Measurements from ENCODE around the gene RPS2.
A peak's percentile ranks its signal among the peaks of the same experiment; 100 is the strongest.
"Not testable (repeated sequence)": the region's sequence is repeated elsewhere in the genome, so short reads cannot be mapped to it uniquely, and the experiment has no call there.

RPS2 gene

GRCh38 chr16:1923299-1924034 lies 41.2 kb downstream of the RPS2 start:
- no peak overlapping the region for H3K4me3 ChIP-seq (ENCODE audit: low read length)
- DNase-seq (ENCODE audit: low read depth) = peak; percentile 38

GRCh38 chr16:1922357-1922756 lies 42.3 kb downstream of the RPS2 start:
- TF ChIP-seq CTCF (conservative IDR thresholded peaks at IDR 0.05; ENCODE audit: low read length) = no peak

More at GRCh38 chr16:1923299-1924034, 41.2 kb downstream of the RPS2 start:
- TF ChIP-seq CTCF (conservative IDR thresholded peaks at IDR 0.05; ENCODE audit: low read length) = peak; percentile 37

GRCh38 chr16:1920727-1921171 lies 43.9 kb downstream of the RPS2 start:
- no peak overlapping the region for H3K4me3 ChIP-seq (ENCODE audit: low read length)
- TF ChIP-seq CTCF (conservative IDR thresholded peaks at IDR 0.05; ENCODE audit: low read length) = no peak
- DNase-seq (ENCODE audit: low read depth) = no peak

More at GRCh38 chr16:1922357-1922756, 42.3 kb downstream of the RPS2 start:
- DNase-seq (ENCODE audit: low read depth) = no peak
- H3K4me3 ChIP-seq (ENCODE audit: low read length) = no peak overlapping the region

- not testable (repeated sequence) for H3K4me3 ChIP-seq (ENCODE audit: low read length); DNase-seq (ENCODE audit: low read depth)
These were observed 44.5 kb downstream of the RPS2 start for GRCh38 chr16:1920122-1920521.

GRCh38 chr16:1919327-1919998 lies 45.2 kb downstream of the RPS2 start:
- DNase-seq (ENCODE audit: low read depth) = no peak
- no peak for TF ChIP-seq CTCF (conservative IDR thresholded peaks at IDR 0.05; ENCODE audit: low read length)
- H3K4me3 ChIP-seq (ENCODE audit: low read length) = no peak overlapping the region

GRCh38 chr16:1918351-1919326 lies 46.0 kb downstream of the RPS2 start, which contains the start of gene HS3ST6:
Gene HS3ST6, minus strand, starts transcription at chr16:1918415. Its CDS starts 92 bp downstream, at chr16:1918323.
- no peak for TF ChIP-seq CTCF (conservative IDR thresholded peaks at IDR 0.05; ENCODE audit: low read length)
- no peak for DNase-seq (ENCODE audit: low read depth)
- no peak within 1 kb of the TSS for H3K4me3 ChIP-seq (ENCODE audit: low read length)
